WERI-Rb-1 (cell line): ENCODE results near the gene SERINC2.
"Not testable (repeated sequence)": the region's sequence is repeated elsewhere in the genome, so short reads cannot be mapped to it uniquely, and the experiment has no call there.

Experiments used
- DNase-seq: peaks from one replicate; pipeline ENCODE4 v3.0.0-alpha.2; 2020
- H3K27ac ChIP-seq: fragments of 250-450 bp; sonication (Bioruptor Pico); 2 replicates; pipeline ENCODE4 v1.5.1; 2020; ENCODE audit warnings: mild to moderate bottlenecking, moderate library complexity
- H3K27me3 ChIP-seq: fragments of 250-450 bp; sonication (Bioruptor Pico); 2 replicates; pipeline ENCODE4 v1.5.1; 2021; ENCODE audit warnings: mild to moderate bottlenecking, low read depth, moderate library complexity; ENCODE audit not compliant: insufficient read depth, severe bottlenecking
- H3K36me3 ChIP-seq: fragments of 250-450 bp; sonication (Bioruptor Pico); 2 replicates; pipeline ENCODE4 v1.5.1; 2020; ENCODE audit warnings: mild to moderate bottlenecking, moderate library complexity
- H3K4me3 ChIP-seq: 2 replicates; pipeline ENCODE4 v1.5.1; 2011; ENCODE audit warnings: low read depth, mild to moderate bottlenecking, control low read depth, low read length
- H3K9me3 ChIP-seq: fragments of 250-450 bp; sonication (Bioruptor Pico); 2 replicates; pipeline ENCODE4 v1.5.1; 2021; ENCODE audit warnings: mild to moderate bottlenecking, moderate library complexity; ENCODE audit not compliant: severe bottlenecking
- CTCF ChIP-seq: IDR thresholded peaks from 2 replicates; pipeline ENCODE4 v1.5.1; 2011; ENCODE audit warnings: low read depth, mild to moderate bottlenecking, control low read depth, inconsistent platforms, low read length

The SERINC2 gene

GRCh38 chr1:31380181-31380580, 32.8 kb upstream of the SERINC2 start:
- Histone ChIP-seq H3K9me3 (no peaks in the 10 kb centered on the region), H3K4me3 (no peak overlapping the region), H3K27ac (peak overlapping the region; percentile 95), H3K27me3 (no peaks in the 10 kb centered on the region), H3K36me3 (no peaks in the 10 kb centered on the region)
- TF ChIP-seq CTCF: no peak
- no peak for DNase-seq

- no peak for TF ChIP-seq CTCF
- Histone ChIP-seq H3K4me3 (no peak overlapping the region), H3K27ac (peak overlapping the region; percentile 95), H3K9me3 (no peaks in the 10 kb centered on the region), H3K36me3 (no peaks in the 10 kb centered on the region), H3K27me3 (no peaks in the 10 kb centered on the region)
- peak; percentile 76 for DNase-seq
Observed at GRCh38 chr1:31381394-31382294, 31.4 kb upstream of the SERINC2 start.

- Histone ChIP-seq H3K27ac (peak overlapping the region; percentile 95), H3K4me3 (no peak overlapping the region), H3K36me3 (no peaks in the 10 kb centered on the region), H3K9me3 (no peaks in the 10 kb centered on the region), H3K27me3 (no peaks in the 10 kb centered on the region)
- DNase-seq: peak; percentile 37
- TF ChIP-seq CTCF: no peak
Observed at GRCh38 chr1:31382379-31382989, 30.5 kb upstream of the SERINC2 start.

GRCh38 chr1:31383967-31384366, 29.0 kb upstream of the SERINC2 start:
- Histone ChIP-seq H3K9me3 (no peaks in the 10 kb centered on the region), H3K27me3 (no peaks in the 10 kb centered on the region), H3K27ac (peak overlapping the region; percentile 95), H3K4me3 (no peak overlapping the region), H3K36me3 (no peaks in the 10 kb centered on the region)
- 0 out of 2 replicates have a peak, but pooled peaks have one; percentile 9 for TF ChIP-seq CTCF
- peak; percentile 71 for DNase-seq

- H3K9me3 ChIP-seq, H3K4me3 ChIP-seq, H3K27me3 ChIP-seq, H3K36me3 ChIP-seq, H3K27ac ChIP-seq, DNase-seq: not testable (repeated sequence)
Observed at GRCh38 chr1:31386576-31387243, 26.3 kb upstream of the SERINC2 start.

GRCh38 chr1:31387612-31388011, 25.4 kb upstream of the SERINC2 start:
- H3K9me3 ChIP-seq: no peaks in the 10 kb centered on the region
- H3K27me3 ChIP-seq: no peaks in the 10 kb centered on the region
- no peak for TF ChIP-seq CTCF
- no peak for DNase-seq
- H3K36me3 ChIP-seq: no peaks in the 10 kb centered on the region
- no peak overlapping the region for H3K27ac ChIP-seq
- no peak overlapping the region for H3K4me3 ChIP-seq
